OCI-LY1 (cell line): ENCODE data around the gene RNF167.

Experiments
- H2AFZ ChIP-seq: fragments of 200-600 bp; sonication (generic), shearing (Covaris generic); 2 replicates; pipeline ENCODE4 v1.6.0; 2014; ENCODE audit warnings: antibody characterized with exemption, mild to moderate bottlenecking, low read length
- H3F3A ChIP-seq: fragments of 200-600 bp; sonication (generic), shearing (Covaris generic); 2 replicates; pipeline ENCODE4 v1.6.0; 2014; ENCODE audit warnings: mild to moderate bottlenecking, antibody characterized with exemption, low read length, moderate library complexity; ENCODE audit not compliant: insufficient read depth
- H3K27ac ChIP-seq: fragments of 200-600 bp; sonication (generic); 2 replicates; pipeline ENCODE4 v1.5.1; 2014; ENCODE audit warnings: low read length, mixed run types, mild to moderate bottlenecking, low read depth; ENCODE audit not compliant: poor library complexity, severe bottlenecking
- H3K27me3 ChIP-seq: fragments of 200-600 bp; sonication (generic); 2 replicates; pipeline ENCODE4 v1.6.0; 2014; ENCODE audit warnings: antibody characterized with exemption, mild to moderate bottlenecking, low read length, moderate library complexity; ENCODE audit not compliant: insufficient read depth
- H3K36me3 ChIP-seq: fragments of 200-600 bp; sonication (generic); 2 replicates; pipeline ENCODE4 v1.6.1; 2014; ENCODE audit warnings: mild to moderate bottlenecking, antibody characterized with exemption, low read length, moderate library complexity, mixed read lengths; ENCODE audit not compliant: insufficient read depth
- H3K4me1 ChIP-seq: fragments of 200-600 bp; sonication (generic); 2 replicates; pipeline ENCODE4 v1.5.1; 2014; ENCODE audit warnings: mild to moderate bottlenecking, low read length, moderate library complexity; ENCODE audit not compliant: insufficient read depth, severe bottlenecking
- H3K4me2 ChIP-seq: fragments of 200-600 bp; sonication (generic), shearing (Covaris generic); 2 replicates; pipeline ENCODE4 v1.6.1; 2014; ENCODE audit warnings: low read length
- H3K4me3 ChIP-seq: fragments of 200-600 bp; sonication (generic); 2 replicates; pipeline ENCODE4 v1.5.1; 2014; ENCODE audit warnings: low read length, low read depth, mild to moderate bottlenecking, mixed read lengths; ENCODE audit not compliant: poor library complexity, severe bottlenecking
- H3K79me2 ChIP-seq: fragments of 200-600 bp; shearing (Covaris generic); 2 replicates; pipeline ENCODE4 v1.6.1; 2016; ENCODE audit warnings: mixed run types, low read length, mixed read lengths; ENCODE audit not compliant: insufficient read depth
- H3K9ac ChIP-seq: fragments of 200-600 bp; sonication (generic), shearing (Covaris generic); 2 replicates; pipeline ENCODE4 v1.6.1; 2014; ENCODE audit warnings: mild to moderate bottlenecking, low read length, mixed read lengths
- H3K9me2 ChIP-seq: fragments of 200-600 bp; sonication (generic), shearing (Covaris generic); 2 replicates; pipeline ENCODE4 v1.6.1; 2014; ENCODE audit warnings: low read depth, mild to moderate bottlenecking, low read length, mixed read lengths
- H3K9me3 ChIP-seq: fragments of 200-600 bp; shearing (Covaris generic); 2 replicates; pipeline ENCODE4 v1.6.1; 2014; ENCODE audit warnings: low read length, mixed read lengths
- H4K20me1 ChIP-seq: fragments of 200-600 bp; sonication (generic), shearing (Covaris generic); 2 replicates; pipeline ENCODE4 v1.6.0; 2016; ENCODE audit warnings: mild to moderate bottlenecking, low read length; ENCODE audit not compliant: insufficient read depth
- EZH2 ChIP-seq: fragments of 200-600 bp; sonication (generic), shearing (Covaris generic); IDR thresholded peaks from 2 replicates; pipeline ENCODE4 v1.8.0; 2017; ENCODE audit warnings: borderline replicate concordance, mixed run types, mild to moderate bottlenecking, antibody characterized with exemption, low read length, moderate library complexity, mixed read lengths
- TF ChIP-seq, protein P1 (sequence below): fragments of 200-600 bp; sonication (generic), shearing (Covaris generic); IDR thresholded peaks from 2 replicates; pipeline ENCODE4 v1.5.1; 2017; ENCODE audit warnings: mild to moderate bottlenecking, antibody characterized with exemption, low read length, moderate library complexity, mixed read lengths

Gene RNF167

DNA sequence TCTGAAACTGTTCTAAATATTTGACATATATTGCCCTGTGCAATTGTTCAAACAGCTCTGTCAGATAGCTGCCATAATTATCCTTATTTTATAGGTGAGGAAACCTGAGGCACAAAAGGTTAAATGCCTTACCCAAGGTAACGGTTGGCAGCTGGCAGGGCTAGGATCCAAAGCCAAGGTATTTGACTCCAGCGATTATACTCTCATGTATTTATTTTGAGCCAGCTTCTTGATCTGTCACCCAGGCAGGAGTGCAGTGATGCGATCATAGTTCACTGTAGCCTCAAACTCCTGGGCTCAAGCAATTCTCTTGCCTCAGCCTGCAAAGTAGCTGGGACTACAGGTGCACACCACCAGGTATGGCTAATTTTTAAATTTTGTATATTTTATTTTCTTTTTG, 18.0 kb downstream of the RNF167 start:
- H3K9me2 ChIP-seq = no peaks in the 10 kb centered on the region
- no peaks in the 10 kb centered on the region for H3K79me2 ChIP-seq
- H3K4me1 ChIP-seq = no peaks in the 10 kb centered on the region
- no peak overlapping the region for H2AFZ ChIP-seq
- no peaks in the 10 kb centered on the region for H3F3A ChIP-seq
- peaks cover 18% of the 10 kb centered on the region for H3K36me3 ChIP-seq
- no peak overlapping the region for H3K4me3 ChIP-seq
- no peaks in the 10 kb centered on the region for H3K9me3 ChIP-seq
- H3K27ac ChIP-seq = no peak overlapping the region
- TF ChIP-seq, protein P1, sequence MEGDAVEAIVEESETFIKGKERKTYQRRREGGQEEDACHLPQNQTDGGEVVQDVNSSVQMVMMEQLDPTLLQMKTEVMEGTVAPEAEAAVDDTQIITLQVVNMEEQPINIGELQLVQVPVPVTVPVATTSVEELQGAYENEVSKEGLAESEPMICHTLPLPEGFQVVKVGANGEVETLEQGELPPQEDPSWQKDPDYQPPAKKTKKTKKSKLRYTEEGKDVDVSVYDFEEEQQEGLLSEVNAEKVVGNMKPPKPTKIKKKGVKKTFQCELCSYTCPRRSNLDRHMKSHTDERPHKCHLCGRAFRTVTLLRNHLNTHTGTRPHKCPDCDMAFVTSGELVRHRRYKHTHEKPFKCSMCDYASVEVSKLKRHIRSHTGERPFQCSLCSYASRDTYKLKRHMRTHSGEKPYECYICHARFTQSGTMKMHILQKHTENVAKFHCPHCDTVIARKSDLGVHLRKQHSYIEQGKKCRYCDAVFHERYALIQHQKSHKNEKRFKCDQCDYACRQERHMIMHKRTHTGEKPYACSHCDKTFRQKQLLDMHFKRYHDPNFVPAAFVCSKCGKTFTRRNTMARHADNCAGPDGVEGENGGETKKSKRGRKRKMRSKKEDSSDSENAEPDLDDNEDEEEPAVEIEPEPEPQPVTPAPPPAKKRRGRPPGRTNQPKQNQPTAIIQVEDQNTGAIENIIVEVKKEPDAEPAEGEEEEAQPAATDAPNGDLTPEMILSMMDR = no peak
- TF ChIP-seq EZH2 = no peak
- no peaks in the 10 kb centered on the region for H3K27me3 ChIP-seq
- no peak overlapping the region for H3K9ac ChIP-seq
- H4K20me1 ChIP-seq = no peaks in the 10 kb centered on the region
- no peak overlapping the region for H3K4me2 ChIP-seq

DNA sequence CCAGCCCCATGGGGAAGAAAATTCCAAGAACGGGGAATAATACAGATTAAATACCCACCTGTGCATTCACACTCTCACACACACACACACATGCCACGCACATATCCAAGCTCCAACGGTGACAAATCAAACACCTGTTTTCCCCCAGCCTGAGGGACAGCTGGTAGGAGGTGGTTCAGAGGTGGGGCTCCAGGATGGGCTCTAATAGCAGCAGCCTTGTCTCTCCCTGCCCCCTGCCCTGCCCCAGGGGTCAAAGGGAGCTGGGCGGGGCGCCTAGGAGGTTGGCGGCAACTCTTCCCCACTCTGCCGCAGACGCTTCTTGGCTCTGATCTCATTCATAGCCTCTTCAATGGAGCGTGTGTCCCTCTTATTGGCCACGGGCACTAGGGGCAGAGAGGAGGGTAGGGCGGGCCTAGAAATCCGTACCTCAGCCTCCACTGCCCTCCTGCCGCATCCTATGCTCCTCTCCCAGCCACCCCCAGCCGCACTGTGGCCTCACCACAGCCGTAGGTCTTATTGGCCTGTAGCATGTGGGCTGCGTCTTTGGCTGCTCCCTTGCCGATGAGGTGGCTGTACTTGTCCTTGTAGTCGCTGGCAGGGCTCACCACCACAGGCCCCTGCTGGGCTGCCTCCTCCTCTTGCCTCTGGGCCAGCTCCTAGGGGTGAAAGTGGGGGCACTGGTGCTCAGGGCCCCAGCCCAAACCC, 19.3 kb downstream of the RNF167 start:
- H3K36me3 ChIP-seq = peaks cover 18% of the 10 kb centered on the region
- no peak overlapping the region for H3K4me2 ChIP-seq
- H3K4me1 ChIP-seq = no peaks in the 10 kb centered on the region
- no peaks in the 10 kb centered on the region for H3K27me3 ChIP-seq
- H3K9ac ChIP-seq = no peak overlapping the region
- H3F3A ChIP-seq = no peaks in the 10 kb centered on the region
- TF ChIP-seq EZH2 = no peak
- TF ChIP-seq, protein P1 = no peak
- no peaks in the 10 kb centered on the region for H3K9me2 ChIP-seq
- H3K4me3 ChIP-seq = no peak overlapping the region
- H3K27ac ChIP-seq = no peak overlapping the region
- H3K79me2 ChIP-seq = no peaks in the 10 kb centered on the region
- H2AFZ ChIP-seq = no peak overlapping the region
- H3K9me3 ChIP-seq = no peaks in the 10 kb centered on the region
- H4K20me1 ChIP-seq = no peaks in the 10 kb centered on the region

DNA sequence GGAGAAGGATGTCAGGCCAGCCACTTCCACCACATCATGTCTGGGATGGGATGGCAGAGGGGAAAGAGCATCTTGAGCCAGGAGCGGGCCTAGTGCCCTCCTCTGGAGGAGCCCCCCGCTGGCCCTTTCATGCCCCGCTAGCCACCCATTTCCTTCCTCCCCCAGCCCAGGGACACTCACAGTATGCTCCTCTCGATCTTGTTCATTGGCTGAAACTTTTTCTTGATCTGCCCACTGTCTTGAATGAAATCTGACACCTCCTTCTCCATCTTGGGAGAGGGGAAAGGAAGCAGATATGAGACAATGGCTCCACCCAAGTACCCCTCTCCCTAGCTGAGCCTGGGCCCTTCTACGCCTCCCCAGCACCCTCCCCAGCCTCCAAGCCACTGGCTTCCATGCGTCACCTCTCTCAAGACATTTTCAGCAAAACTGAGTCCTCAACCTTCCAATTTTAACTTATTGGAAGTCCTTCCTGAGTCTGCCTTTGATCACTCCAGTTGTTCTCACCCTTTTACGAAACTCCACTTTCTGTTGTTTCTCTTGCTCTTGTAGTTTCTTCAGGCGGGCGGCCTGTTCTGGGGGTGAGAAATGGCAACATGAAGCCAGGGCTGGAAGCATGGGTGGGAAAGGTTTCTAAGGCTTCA, 20.3 kb downstream of the RNF167 start:
- Histone ChIP-seq H3K9me2 (no peaks in the 10 kb centered on the region), H3K4me2 (no peak overlapping the region), H3K27ac (no peak overlapping the region), H3K4me3 (no peak overlapping the region), H3K9me3 (no peaks in the 10 kb centered on the region), H3F3A (no peaks in the 10 kb centered on the region), H3K27me3 (no peaks in the 10 kb centered on the region), H3K79me2 (no peaks in the 10 kb centered on the region), H2AFZ (no peak overlapping the region), H3K9ac (no peak overlapping the region), H4K20me1 (no peaks in the 10 kb centered on the region), H3K4me1 (no peaks in the 10 kb centered on the region), H3K36me3 (peaks cover 22% of the 10 kb centered on the region)
- TF ChIP-seq, protein P1 = no peak
- TF ChIP-seq EZH2 = no peak
